Measurements from ENCODE around the gene ZNF385B. TPM values are rescaled to one million over a fixed set of nuclear protein-coding genes. Genes with fewer than 3 reads are reported as not detected.
"Not testable (repeated sequence)": the region's sequence is repeated elsewhere in the genome, so short reads cannot be mapped to it uniquely, and the experiment has no call there.

ZNF385B gene
- total and polyA plus RNA-seq, 2 donors (not counting 1 experiment from before 2014, with no cell fraction given) = not detected

- intact Hi-C loops (cut with micrococcal nuclease) = no loop called here
- no peak for ATAC-seq (ENCODE audit: low read depth)
- Histone ChIP-seq H3K27me3 (replicated peaks in 1 of 4; ENCODE audit: control extremely low read depth in 1 of 4, control insufficient read depth in 3 of 4, insufficient read depth in 4 of 4, low read length in 3 of 4) (peaks cover 0 to 2% (median 0%) of the 10 kb centered on the region in 4 experiments), H3K27ac (ENCODE audit: low read length in 2 of 2) (no peak overlapping the region), H3K4me1 (ENCODE audit: control insufficient read depth in 2 of 2, insufficient read depth in 2 of 2, low read length in 2 of 2) (no peaks in the 10 kb centered on the region), H3K4me2 (replicated peaks; ENCODE audit: low read depth, low read length, poor library complexity, severe bottlenecking) (no peak overlapping the region), H3K79me2 (ENCODE audit: control insufficient read depth, insufficient read depth, low read length) (no peaks in the 10 kb centered on the region), H3K9me3 (ENCODE audit: control extremely low read depth in 1 of 3, control insufficient read depth in 2 of 3, insufficient read depth in 1 of 3, low read length in 2 of 3) (no peaks in the 10 kb centered on the region), H2AFZ (ENCODE audit: insufficient read depth, low read depth, low read length, poor library complexity, severe bottlenecking) (no peak overlapping the region), H3K9ac (ENCODE audit: low read length) (no peak overlapping the region), H3K4me3 (ENCODE audit: control extremely low read depth in 1 of 5, extremely low read depth in 1 of 5, insufficient read depth in 1 of 5, low read depth in 2 of 5, low read length in 4 of 5) (no peak overlapping the region), H4K20me1 (ENCODE audit: control insufficient read depth, insufficient read depth, low read length, poor library complexity, severe bottlenecking) (no peaks in the 10 kb centered on the region), H3K36me3 (replicated peaks in 1 of 2; ENCODE audit: control extremely low read depth in 1 of 2, control insufficient read depth in 1 of 2, extremely low read depth in 1 of 2, insufficient read depth in 2 of 2, low read length in 1 of 2) (no peaks in the 10 kb centered on the region)
- Mint-ChIP-seq H3K27me3 (no peaks in the 10 kb centered on the region), H3K9me3 (ENCODE audit: insufficient read depth) (peaks cover 2% of the 10 kb centered on the region), H3K4me3 (no peak overlapping the region), H3K4me1 (no peaks in the 10 kb centered on the region), H3K27ac (no peak overlapping the region)
- no peak for TF ChIP-seq EZH2 (IDR thresholded peaks at IDR 0.05; ENCODE audit: borderline replicate concordance, insufficient read depth, low read depth, low read length, poor library complexity, severe bottlenecking)
- TF ChIP-seq, protein P1, sequence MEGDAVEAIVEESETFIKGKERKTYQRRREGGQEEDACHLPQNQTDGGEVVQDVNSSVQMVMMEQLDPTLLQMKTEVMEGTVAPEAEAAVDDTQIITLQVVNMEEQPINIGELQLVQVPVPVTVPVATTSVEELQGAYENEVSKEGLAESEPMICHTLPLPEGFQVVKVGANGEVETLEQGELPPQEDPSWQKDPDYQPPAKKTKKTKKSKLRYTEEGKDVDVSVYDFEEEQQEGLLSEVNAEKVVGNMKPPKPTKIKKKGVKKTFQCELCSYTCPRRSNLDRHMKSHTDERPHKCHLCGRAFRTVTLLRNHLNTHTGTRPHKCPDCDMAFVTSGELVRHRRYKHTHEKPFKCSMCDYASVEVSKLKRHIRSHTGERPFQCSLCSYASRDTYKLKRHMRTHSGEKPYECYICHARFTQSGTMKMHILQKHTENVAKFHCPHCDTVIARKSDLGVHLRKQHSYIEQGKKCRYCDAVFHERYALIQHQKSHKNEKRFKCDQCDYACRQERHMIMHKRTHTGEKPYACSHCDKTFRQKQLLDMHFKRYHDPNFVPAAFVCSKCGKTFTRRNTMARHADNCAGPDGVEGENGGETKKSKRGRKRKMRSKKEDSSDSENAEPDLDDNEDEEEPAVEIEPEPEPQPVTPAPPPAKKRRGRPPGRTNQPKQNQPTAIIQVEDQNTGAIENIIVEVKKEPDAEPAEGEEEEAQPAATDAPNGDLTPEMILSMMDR (IDR thresholded peaks at IDR 0.05) = no peak
- ChIA-PET CTCF (interaction anchor here (1.3 kb wide), 1 partner anchor 9 kb away, joined by 3 read pairs; no protein-coding TSS in a partner anchor), POLR2A (no interaction called here)
- no peak for DNase-seq
Observed at GRCh38 chr2:179890666-179891065, 29.3 kb upstream of the ZNF385B start.

- H2AFZ ChIP-seq (ENCODE audit: insufficient read depth, low read depth, low read length, poor library complexity, severe bottlenecking); H3K79me2 ChIP-seq (ENCODE audit: control insufficient read depth, insufficient read depth, low read length); H3K9me3 ChIP-seq (ENCODE audit: control extremely low read depth in 1 of 3, control insufficient read depth in 2 of 3, insufficient read depth in 1 of 3, low read length in 2 of 3); H3K4me3 Mint-ChIP-seq; CTCF ChIA-PET; DNase-seq; H3K4me1 ChIP-seq (ENCODE audit: control insufficient read depth in 2 of 2, insufficient read depth in 2 of 2, low read length in 2 of 2); H3K4me1 Mint-ChIP-seq; H3K27ac ChIP-seq (ENCODE audit: low read length in 2 of 2); H3K27ac Mint-ChIP-seq; ATAC-seq (ENCODE audit: low read depth); H3K27me3 ChIP-seq (replicated peaks in 1 of 4; ENCODE audit: control extremely low read depth in 1 of 4, control insufficient read depth in 3 of 4, insufficient read depth in 4 of 4, low read length in 3 of 4); H3K9me3 Mint-ChIP-seq (ENCODE audit: insufficient read depth); H3K4me2 ChIP-seq (replicated peaks; ENCODE audit: low read depth, low read length, poor library complexity, severe bottlenecking); H3K4me3 ChIP-seq (ENCODE audit: control extremely low read depth in 1 of 5, extremely low read depth in 1 of 5, insufficient read depth in 1 of 5, low read depth in 2 of 5, low read length in 4 of 5); H4K20me1 ChIP-seq (ENCODE audit: control insufficient read depth, insufficient read depth, low read length, poor library complexity, severe bottlenecking); POLR2A ChIA-PET; H3K9ac ChIP-seq (ENCODE audit: low read length); H3K36me3 ChIP-seq (replicated peaks in 1 of 2; ENCODE audit: control extremely low read depth in 1 of 2, control insufficient read depth in 1 of 2, extremely low read depth in 1 of 2, insufficient read depth in 2 of 2, low read length in 1 of 2); intact Hi-C loops (cut with micrococcal nuclease); H3K27me3 Mint-ChIP-seq: not testable (repeated sequence)
- WGBS (ENCODE audit: insufficient coverage) = 97% methylated on average over 3 of the region's 6 CpGs
Observed at GRCh38 chr2:179888642-179889041, 27.2 kb upstream of the ZNF385B start.

Measured in B cell (primary cell).